ENCODE results near the gene USP36. TPM values are rescaled to one million over a fixed set of nuclear protein-coding genes. Genes with fewer than 3 reads are reported as not detected.

Gene USP36
- polyA plus RNA-seq, 3 donors, result 4.4 to 30.0 (median 6.1) TPM

- Histone ChIP-seq H3K36me3 (replicated peaks in 1 of 2; ENCODE audit: control insufficient read depth in 1 of 2, insufficient read depth in 2 of 2, low read length in 2 of 2) (peaks cover 78 to 98% of the 10 kb centered on the region in 2 donors), H3K4me3 (replicated peaks in 1 of 3; ENCODE audit: low read depth in 2 of 3, low read length in 3 of 3) (no peak overlapping the region), H3K9me3 (replicated peaks in 1 of 2; ENCODE audit: control insufficient read depth in 1 of 2, insufficient read depth in 1 of 2, low read length in 2 of 2) (no peaks in the 10 kb centered on the region), H3K27ac (ENCODE audit: low read depth in 1 of 2, low read length in 2 of 2) (no peak overlapping the region), H3K9ac (ENCODE audit: insufficient read depth, low read length, poor library complexity, severe bottlenecking) (no peak overlapping the region), H3K79me2 (ENCODE audit: insufficient read depth, low read length) (peaks cover 16% of the 10 kb centered on the region), H4K20me1 (ENCODE audit: insufficient read depth, low read length) (peaks cover 14% of the 10 kb centered on the region), H3K4me1 (ENCODE audit: control insufficient read depth in 1 of 2, insufficient read depth in 2 of 2, low read length in 2 of 2) (peaks cover 7 to 10% of the 10 kb centered on the region in 2 donors), H3K27me3 (ENCODE audit: control insufficient read depth in 2 of 2, insufficient read depth in 2 of 2, low read length in 2 of 2) (no peaks in the 10 kb centered on the region), H2AFZ (ENCODE audit: insufficient read depth, low read depth, low read length, poor library complexity, severe bottlenecking) (no peak overlapping the region), H3K4me2 (replicated peaks; ENCODE audit: extremely low read depth, low read length, poor library complexity, severe bottlenecking) (no peak overlapping the region)
- Mint-ChIP-seq H3K27ac (no peak overlapping the region), H3K4me1 (peaks cover 12% of the 10 kb centered on the region), H3K27me3 (ENCODE audit: low read depth in 3 of 3) (no peaks in the 10 kb centered on the region), H3K4me3 (no peak overlapping the region), H3K9me3 (no peaks in the 10 kb centered on the region), H3K36me3 (peaks cover 89 to 98% of the 10 kb centered on the region in 2 donors)
- 100% methylated on average over 2 of the region's 2 CpGs for WGBS (ENCODE audit: insufficient coverage)
- intact Hi-C loops (cut with micrococcal nuclease), result no loop called here
- no peak for DNase-seq
- no peak for TF ChIP-seq CTCF (IDR thresholded peaks at IDR 0.05)
Observed at GRCh38 chr17:78832541-78832810, 8.1 kb downstream of the USP36 start.

- no peak for DNase-seq
- H4K20me1 ChIP-seq (ENCODE audit: insufficient read depth, low read length), result peaks cover 14% of the 10 kb centered on the region
- intact Hi-C loops (cut with micrococcal nuclease), result no loop called here
- Mint-ChIP-seq H3K27me3 (ENCODE audit: low read depth in 3 of 3) (no peaks in the 10 kb centered on the region), H3K4me3 (no peak overlapping the region), H3K4me1 (peaks cover 16% of the 10 kb centered on the region), H3K9me3 (no peaks in the 10 kb centered on the region), H3K36me3 (peaks cover 88 to 97% of the 10 kb centered on the region in 2 donors), H3K27ac (no peak overlapping the region)
- 100% methylated on average over 4 of the region's 15 CpGs for WGBS (ENCODE audit: insufficient coverage)
- H3K79me2 ChIP-seq (ENCODE audit: insufficient read depth, low read length), result peaks cover 13% of the 10 kb centered on the region
- H3K27me3 ChIP-seq (ENCODE audit: control insufficient read depth in 2 of 2, insufficient read depth in 2 of 2, low read length in 2 of 2), result no peaks in the 10 kb centered on the region
- peaks cover 13 to 16% of the 10 kb centered on the region in 2 donors for H3K4me1 ChIP-seq (ENCODE audit: control insufficient read depth in 1 of 2, insufficient read depth in 2 of 2, low read length in 2 of 2)
- no peak overlapping the region for H3K4me3 ChIP-seq (replicated peaks in 1 of 3; ENCODE audit: low read depth in 2 of 3, low read length in 3 of 3)
- no peak overlapping the region for H3K4me2 ChIP-seq (replicated peaks; ENCODE audit: extremely low read depth, low read length, poor library complexity, severe bottlenecking)
- H3K36me3 ChIP-seq (replicated peaks in 1 of 2; ENCODE audit: control insufficient read depth in 1 of 2, insufficient read depth in 2 of 2, low read length in 2 of 2), result peaks cover 73 to 92% of the 10 kb centered on the region in 2 donors
- H3K9ac ChIP-seq (ENCODE audit: insufficient read depth, low read length, poor library complexity, severe bottlenecking), result no peak overlapping the region
- H3K27ac ChIP-seq (ENCODE audit: low read depth in 1 of 2, low read length in 2 of 2), result no peak overlapping the region
- H2AFZ ChIP-seq (ENCODE audit: insufficient read depth, low read depth, low read length, poor library complexity, severe bottlenecking), result no peak overlapping the region
- no peak for TF ChIP-seq CTCF (IDR thresholded peaks at IDR 0.05)
- H3K9me3 ChIP-seq (replicated peaks in 1 of 2; ENCODE audit: control insufficient read depth in 1 of 2, insufficient read depth in 1 of 2, low read length in 2 of 2), result no peaks in the 10 kb centered on the region
Observed at GRCh38 chr17:78831688-78832540, 8.7 kb downstream of the USP36 start.

Data from CD14-positive monocyte (primary cell).